Esophagus muscularis mucosa (tissue), 4 donors: ENCODE measurements around the gene TBC1D22A.

Experiments used
- EP300 ChIP-seq: sonication (generic); formaldehyde crosslinking; IDR thresholded peaks from one replicate; pipeline ENCODE4 v1.6.1; 2017; ENCODE audit warnings: antibody characterized with exemption
- POLR2A ChIP-seq: fragments of 450-650 bp; IDR thresholded peaks from one replicate; pipeline ENCODE4 v1.6.1; 2017; ENCODE audit warnings: antibody characterized with exemption, moderate library complexity, mild to moderate bottlenecking, low read depth
- POLR2AphosphoS5 ChIP-seq, 2 donors: sonication (generic); formaldehyde crosslinking; IDR thresholded peaks; one replicate each; pipeline ENCODE4 v1.6.1; 2017; ENCODE audit warnings: antibody characterized with exemption in 2 of 2
- TF ChIP-seq, protein P1 (sequence below), 3 experiments: fragments of 200-600 bp in 2 of 3; fragments of 450-650 bp in 1 of 3; sonication (generic) in 2 of 3; IDR thresholded peaks; one replicate each; pipeline ENCODE4 v1.5.1; 2017 to 2019; ENCODE audit warnings: antibody characterized with exemption in 3 of 3, mild to moderate bottlenecking in 2 of 3, moderate library complexity in 1 of 3

DNA sequence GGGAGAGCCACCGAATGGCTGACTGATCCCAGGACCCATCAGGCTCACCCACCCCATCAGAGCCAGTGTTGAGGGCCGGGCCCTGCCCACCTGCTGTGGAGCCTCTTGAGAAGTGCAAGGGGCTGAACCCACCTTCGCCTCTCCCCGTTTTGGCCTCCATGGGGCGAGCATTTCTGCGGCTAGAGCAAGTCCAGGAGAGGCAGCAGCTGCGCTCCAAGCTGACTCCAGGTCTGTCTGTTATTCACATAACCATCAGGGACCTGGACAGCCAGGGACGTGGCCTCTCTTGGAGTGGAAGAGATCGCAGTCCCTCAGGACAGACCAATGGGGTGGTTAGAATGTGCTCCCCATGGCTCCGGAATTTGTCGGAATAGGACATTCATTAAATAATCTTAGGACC is 231.8 kb downstream of the TBC1D22A start:
- no peak for TF ChIP-seq POLR2A
- TF ChIP-seq, protein P1, sequence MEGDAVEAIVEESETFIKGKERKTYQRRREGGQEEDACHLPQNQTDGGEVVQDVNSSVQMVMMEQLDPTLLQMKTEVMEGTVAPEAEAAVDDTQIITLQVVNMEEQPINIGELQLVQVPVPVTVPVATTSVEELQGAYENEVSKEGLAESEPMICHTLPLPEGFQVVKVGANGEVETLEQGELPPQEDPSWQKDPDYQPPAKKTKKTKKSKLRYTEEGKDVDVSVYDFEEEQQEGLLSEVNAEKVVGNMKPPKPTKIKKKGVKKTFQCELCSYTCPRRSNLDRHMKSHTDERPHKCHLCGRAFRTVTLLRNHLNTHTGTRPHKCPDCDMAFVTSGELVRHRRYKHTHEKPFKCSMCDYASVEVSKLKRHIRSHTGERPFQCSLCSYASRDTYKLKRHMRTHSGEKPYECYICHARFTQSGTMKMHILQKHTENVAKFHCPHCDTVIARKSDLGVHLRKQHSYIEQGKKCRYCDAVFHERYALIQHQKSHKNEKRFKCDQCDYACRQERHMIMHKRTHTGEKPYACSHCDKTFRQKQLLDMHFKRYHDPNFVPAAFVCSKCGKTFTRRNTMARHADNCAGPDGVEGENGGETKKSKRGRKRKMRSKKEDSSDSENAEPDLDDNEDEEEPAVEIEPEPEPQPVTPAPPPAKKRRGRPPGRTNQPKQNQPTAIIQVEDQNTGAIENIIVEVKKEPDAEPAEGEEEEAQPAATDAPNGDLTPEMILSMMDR (IDR thresholded peaks at IDR 0.05), result no peak
- TF ChIP-seq POLR2AphosphoS5 (IDR thresholded peaks at IDR 0.05), result no peak
- no peak for TF ChIP-seq EP300
